Activated CD4-positive, CD25-positive, alpha-beta regulatory T cell (primary cell): ENCODE measurements around the gene CHRNB4.
A peak's percentile ranks its signal among the peaks of the same experiment; 100 is the strongest.

Experiments used
- DNase-seq, 4 experiments: peaks; one replicate each; lab custom pipeline; 2025; lab: John Stamatoyannopoulos, UW

The CHRNB4 gene

GRCh38 chr15:78668987-78669386 is 28.0 kb upstream of the CHRNB4 start:
- DNase-seq: no peak

- no peak for DNase-seq
Measured at GRCh38 chr15:78667578-78668236, 26.7 kb upstream of the CHRNB4 start.

GRCh38 chr15:78666010-78666409 is 25.0 kb upstream of the CHRNB4 start:
- DNase-seq: no peak

GRCh38 chr15:78663703-78664102 is 22.7 kb upstream of the CHRNB4 start:
- no peak for DNase-seq

GRCh38 chr15:78662028-78662427 is 21.0 kb upstream of the CHRNB4 start:
- no peak for DNase-seq

GRCh38 chr15:78661001-78661400 is 20.0 kb upstream of the CHRNB4 start:
- DNase-seq: no peak

GRCh38 chr15:78660584-78660983 is 19.6 kb upstream of the CHRNB4 start:
- DNase-seq: no peak

- no peak for DNase-seq
Measured at GRCh38 chr15:78658823-78659222, 17.8 kb upstream of the CHRNB4 start.

GRCh38 chr15:78654272-78654671 is 13.3 kb upstream of the CHRNB4 start:
- no peak for DNase-seq

- no peak for DNase-seq
Measured at GRCh38 chr15:78651930-78652615, 11.1 kb upstream of the CHRNB4 start.

GRCh38 chr15:78651007-78651406 is 10.0 kb upstream of the CHRNB4 start:
- no peak for DNase-seq

GRCh38 chr15:78650022-78650421 is 9.0 kb upstream of the CHRNB4 start:
- no peak for DNase-seq

GRCh38 chr15:78645009-78645408 is 4.0 kb upstream of the CHRNB4 start:
- DNase-seq: no peak

GRCh38 chr15:78642331-78642730 is 1.3 kb upstream of the CHRNB4 start:
- DNase-seq: no peak

- DNase-seq: no peak
Measured at GRCh38 chr15:78641749-78642275, 802 bp upstream of the CHRNB4 start.

GRCh38 chr15:78640527-78641101 is 396 bp downstream of the CHRNB4 start:
- DNase-seq: no peak

- peak in 2 of 4 experiments; percentile 9 to 14 for DNase-seq
Measured at GRCh38 chr15:78638658-78639314, 2.2 kb downstream of the CHRNB4 start.

- DNase-seq: no peak
Measured at GRCh38 chr15:78637776-78638435, 3.1 kb downstream of the CHRNB4 start.

GRCh38 chr15:78636378-78636859 is 4.6 kb downstream of the CHRNB4 start:
- DNase-seq: no peak

GRCh38 chr15:78635346-78635745 is 5.7 kb downstream of the CHRNB4 start:
- DNase-seq: no peak

GRCh38 chr15:78634210-78635145 is 6.5 kb downstream of the CHRNB4 start:
- DNase-seq: no peak
